Dedifferentiated amniotic fluid mesenchymal stem cell (primary cell): Measurements from ENCODE around the gene USP17L10.
A peak's percentile ranks its signal among the peaks of the same experiment; 100 is the strongest.
"Not testable (repeated sequence)": the region's sequence is repeated elsewhere in the genome, so short reads cannot be mapped to it uniquely, and the experiment has no call there.

Experiments
- DNase-seq: peaks from one replicate; pipeline ENCODE4 v3.0.0-alpha.2; 2016; ENCODE audit errors: extremely low spot score

USP17L10 gene, protein sequence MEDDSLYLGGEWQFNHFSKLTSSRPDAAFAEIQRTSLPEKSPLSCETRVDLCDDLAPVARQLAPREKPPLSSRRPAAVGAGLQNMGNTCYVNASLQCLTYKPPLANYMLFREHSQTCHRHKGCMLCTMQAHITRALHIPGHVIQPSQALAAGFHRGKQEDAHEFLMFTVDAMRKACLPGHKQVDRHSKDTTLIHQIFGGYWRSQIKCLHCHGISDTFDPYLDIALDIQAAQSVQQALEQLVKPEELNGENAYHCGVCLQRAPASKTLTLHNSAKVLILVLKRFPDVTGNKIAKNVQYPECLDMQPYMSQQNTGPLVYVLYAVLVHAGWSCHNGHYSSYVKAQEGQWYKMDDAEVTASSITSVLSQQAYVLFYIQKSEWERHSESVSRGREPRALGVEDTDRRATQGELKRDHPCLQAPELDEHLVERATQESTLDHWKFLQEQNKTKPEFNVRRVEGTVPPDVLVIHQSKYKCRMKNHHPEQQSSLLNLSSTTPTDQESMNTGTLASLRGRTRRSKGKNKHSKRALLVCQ

DNA sequence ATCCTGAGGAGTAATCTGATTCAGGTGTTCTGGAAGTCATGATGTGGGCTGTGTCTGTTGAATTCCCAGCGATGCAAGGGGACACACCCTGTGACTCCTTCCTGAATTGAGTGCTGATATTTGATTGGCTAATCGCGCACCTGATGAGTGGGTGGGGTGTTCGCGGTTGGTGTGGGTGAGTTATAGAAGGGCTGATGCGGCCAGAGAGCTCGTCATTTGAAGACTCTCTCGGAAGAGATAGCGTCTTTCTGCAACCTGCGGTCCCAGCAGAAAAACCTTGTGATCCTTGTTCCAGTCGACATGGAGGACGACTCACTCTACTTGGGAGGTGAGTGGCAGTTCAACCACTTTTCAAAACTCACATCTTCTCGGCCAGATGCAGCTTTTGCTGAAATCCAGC, at the start of gene USP17L10:
Gene USP17L10 (plus strand): TSS at position 301 of the 400 bp plus-strand sequence. CDS start 0 bp downstream, at position 301.
- DNase-seq, result not testable (repeated sequence)

- not testable (repeated sequence) for DNase-seq
Measured at GRCh38 chr4:9165990-9166389, 44.5 kb upstream of the USP17L10 start.

DNA sequence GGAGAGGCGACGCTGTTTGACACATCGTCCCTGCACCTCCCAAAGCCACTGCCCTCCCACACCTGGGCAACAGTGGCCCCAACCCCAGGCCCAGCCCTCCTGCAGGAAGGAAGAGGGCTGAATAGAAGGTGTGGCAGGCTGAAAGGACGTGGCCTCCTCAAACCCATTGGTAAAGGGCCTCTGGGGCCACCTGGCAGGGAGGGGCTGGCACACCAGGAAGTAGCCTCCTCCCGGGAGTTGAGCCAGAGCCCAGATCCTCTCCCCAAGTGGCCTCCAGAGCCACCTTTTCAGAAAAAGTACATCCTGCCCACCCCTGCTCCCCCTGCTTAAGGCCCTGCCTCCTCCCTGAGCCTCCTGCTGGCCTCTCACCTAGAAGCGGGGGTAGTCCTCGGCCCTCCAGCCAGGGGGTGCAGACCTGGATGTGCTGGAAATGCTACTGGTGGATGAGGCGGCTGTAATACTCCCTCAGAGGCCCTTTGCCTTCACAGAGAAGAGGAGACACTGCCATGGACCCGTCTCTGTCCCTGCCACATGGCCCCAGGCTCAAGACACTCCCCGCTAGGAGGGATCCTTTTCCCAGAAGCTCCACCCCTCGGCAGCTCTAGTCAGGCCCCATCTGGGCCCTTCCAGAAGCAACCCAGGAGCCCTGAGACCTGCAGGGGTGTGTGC, 40.5 kb upstream of the USP17L10 start, which contains the start of gene FAM90A26:
Gene FAM90A26 (plus strand): TSS at position 619 of the 669 bp plus-strand sequence. CDS start 2,764 bp downstream, outside the sequence.
- not testable (repeated sequence) for DNase-seq

- not testable (repeated sequence) for DNase-seq
Measured at GRCh38 chr4:9214701-9215100, 4.2 kb downstream of the USP17L10 start.

DNA sequence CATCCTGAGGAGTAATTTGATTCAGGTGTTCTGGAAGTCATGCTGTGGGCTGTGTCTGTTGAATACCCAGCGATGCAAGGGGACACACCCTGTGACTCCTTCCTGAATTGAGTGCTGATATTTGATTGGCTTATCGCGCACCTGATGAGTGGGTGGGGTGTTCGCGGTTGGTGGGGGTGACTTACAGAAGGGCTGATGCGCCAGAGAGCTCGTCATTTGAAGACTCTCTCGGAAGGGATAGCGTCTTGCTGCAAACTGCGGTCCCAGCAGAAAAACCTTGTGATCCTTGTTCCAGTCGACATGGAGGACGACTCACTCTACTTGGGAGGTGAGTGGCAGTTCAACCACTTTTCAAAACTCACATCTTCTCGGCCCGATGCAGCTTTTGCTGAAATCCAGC, 4.6 kb downstream of the USP17L10 start, which contains the start of gene USP17L11:
Gene USP17L11 (plus strand): TSS at position 301 of the 400 bp plus-strand sequence. CDS start 0 bp downstream, at position 301.
- DNase-seq, result not testable (repeated sequence)

DNA sequence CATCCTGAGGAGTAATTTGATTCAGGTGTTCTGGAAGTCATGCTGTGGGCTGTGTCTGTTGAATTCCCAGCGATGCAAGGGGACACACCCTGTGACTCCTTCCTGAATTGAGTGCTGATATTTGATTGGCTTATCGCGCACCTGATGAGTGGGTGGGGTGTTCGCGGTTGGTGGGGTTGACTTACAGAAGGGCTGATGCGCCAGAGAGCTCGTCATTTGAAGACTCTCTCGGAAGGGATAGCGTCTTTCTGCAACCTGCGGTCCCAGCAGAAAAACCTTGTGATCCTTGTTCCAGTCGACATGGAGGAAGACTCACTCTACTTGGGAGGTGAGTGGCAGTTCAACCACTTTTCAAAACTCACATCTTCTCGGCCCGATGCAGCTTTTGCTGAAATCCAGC, 9.4 kb downstream of the USP17L10 start, which contains the start of gene USP17L12:
Gene USP17L12 (plus strand): TSS at position 301 of the 400 bp plus-strand sequence. CDS start 0 bp downstream, at position 301.
- not testable (repeated sequence) for DNase-seq

- DNase-seq, result not testable (repeated sequence)
Measured at GRCh38 chr4:9224596-9224995, 14.1 kb downstream of the USP17L10 start, which contains the start of gene USP17L13. USP17L13 (plus strand) TSS chr4:9224896; CDS start chr4:9224896, 0 bp downstream.

GRCh38 chr4:9230249-9230648, 19.8 kb downstream of the USP17L10 start:
- not testable (repeated sequence) for DNase-seq

DNA sequence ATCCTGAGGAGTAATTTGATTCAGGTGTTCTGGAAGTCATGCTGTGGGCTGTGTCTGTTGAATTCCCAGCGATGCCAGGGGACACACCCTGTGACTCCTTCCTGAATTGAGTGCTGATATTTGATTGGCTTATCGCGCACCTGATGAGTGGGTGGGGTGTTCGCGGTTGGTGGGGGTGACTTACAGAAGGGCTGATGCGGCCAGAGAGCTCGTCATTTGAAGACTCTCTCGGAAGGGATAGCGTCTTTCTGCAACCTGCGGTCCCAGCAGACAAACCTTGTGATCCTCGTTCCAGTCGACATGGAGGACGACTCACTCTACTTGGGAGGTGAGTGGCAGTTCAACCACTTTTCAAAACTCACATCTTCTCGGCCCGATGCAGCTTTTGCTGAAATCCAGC, 23.6 kb downstream of the USP17L10 start, which contains the start of gene USP17L15:
Gene USP17L15 (plus strand): TSS at position 301 of the 400 bp plus-strand sequence. CDS start 0 bp downstream, at position 301.
- DNase-seq, result not testable (repeated sequence)

GRCh38 chr4:9238461-9238860, 28.0 kb downstream of the USP17L10 start:
- DNase-seq, result not testable (repeated sequence)

DNA sequence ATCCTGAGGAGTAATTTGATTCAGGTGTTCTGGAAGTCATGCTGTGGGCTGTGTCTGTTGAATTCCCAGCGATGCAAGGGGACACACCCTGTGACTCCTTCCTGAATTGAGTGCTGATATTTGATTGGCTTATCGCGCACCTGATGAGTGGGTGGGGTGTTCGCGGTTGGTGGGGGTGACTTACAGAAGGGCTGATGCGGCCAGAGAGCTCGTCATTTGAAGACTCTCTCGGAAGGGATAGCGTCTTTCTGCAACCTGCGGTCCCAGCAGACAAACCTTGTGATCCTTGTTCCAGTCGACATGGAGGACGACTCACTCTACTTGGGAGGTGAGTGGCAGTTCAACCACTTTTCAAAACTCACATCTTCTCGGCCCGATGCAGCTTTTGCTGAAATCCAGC, 33.1 kb downstream of the USP17L10 start, which contains the start of gene USP17L17:
Gene USP17L17 (plus strand): TSS at position 301 of the 400 bp plus-strand sequence. CDS start 0 bp downstream, at position 301.
- DNase-seq, result not testable (repeated sequence)

GRCh38 chr4:9247953-9248680, 37.7 kb downstream of the USP17L10 start, which contains the start of gene USP17L18:
USP17L18 (plus strand) TSS chr4:9248630; CDS start chr4:9248630, 0 bp downstream.
- peak; percentile 13 for DNase-seq

DNA sequence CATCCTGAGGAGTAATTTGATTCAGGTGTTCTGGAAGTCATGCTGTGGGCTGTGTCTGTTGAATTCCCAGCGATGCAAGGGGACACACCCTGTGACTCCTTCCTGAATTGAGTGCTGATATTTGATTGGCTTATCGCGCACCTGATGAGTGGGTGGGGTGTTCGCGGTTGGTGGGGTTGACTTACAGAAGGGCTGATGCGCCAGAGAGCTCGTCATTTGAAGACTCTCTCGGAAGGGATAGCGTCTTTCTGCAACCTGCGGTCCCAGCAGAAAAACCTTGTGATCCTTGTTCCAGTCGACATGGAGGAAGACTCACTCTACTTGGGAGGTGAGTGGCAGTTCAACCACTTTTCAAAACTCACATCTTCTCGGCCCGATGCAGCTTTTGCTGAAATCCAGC, 42.6 kb downstream of the USP17L10 start, which contains the start of gene USP17L19:
Gene USP17L19 (plus strand): TSS at position 301 of the 400 bp plus-strand sequence. CDS start 0 bp downstream, at position 301.
- not testable (repeated sequence) for DNase-seq

DNA sequence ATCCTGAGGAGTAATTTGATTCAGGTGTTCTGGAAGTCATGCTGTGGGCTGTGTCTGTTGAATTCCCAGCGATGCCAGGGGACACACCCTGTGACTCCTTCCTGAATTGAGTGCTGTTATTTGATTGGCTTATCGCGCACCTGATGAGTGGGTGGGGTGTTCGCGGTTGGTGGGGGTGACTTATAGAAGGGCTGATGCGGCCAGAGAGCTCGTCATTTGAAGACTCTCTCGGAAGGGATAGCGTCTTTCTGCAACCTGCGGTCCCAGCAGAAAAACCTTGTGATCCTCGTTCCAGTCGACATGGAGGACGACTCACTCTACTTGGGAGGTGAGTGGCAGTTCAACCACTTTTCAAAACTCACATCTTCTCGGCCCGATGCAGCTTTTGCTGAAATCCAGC, 47.4 kb downstream of the USP17L10 start, which contains the start of gene USP17L20:
Gene USP17L20 (plus strand): TSS at position 301 of the 400 bp plus-strand sequence. CDS start 0 bp downstream, at position 301.
- DNase-seq, result not testable (repeated sequence)
